NCI-H1694 treated with DMSO at 0.1 percent for 48 hours (cell line): ENCODE data around the gene SCAF8.

Experiments used
- DNase-seq: peaks from one replicate; lab custom pipeline; 2025; lab: John Stamatoyannopoulos, UW

The SCAF8 gene

DNA sequence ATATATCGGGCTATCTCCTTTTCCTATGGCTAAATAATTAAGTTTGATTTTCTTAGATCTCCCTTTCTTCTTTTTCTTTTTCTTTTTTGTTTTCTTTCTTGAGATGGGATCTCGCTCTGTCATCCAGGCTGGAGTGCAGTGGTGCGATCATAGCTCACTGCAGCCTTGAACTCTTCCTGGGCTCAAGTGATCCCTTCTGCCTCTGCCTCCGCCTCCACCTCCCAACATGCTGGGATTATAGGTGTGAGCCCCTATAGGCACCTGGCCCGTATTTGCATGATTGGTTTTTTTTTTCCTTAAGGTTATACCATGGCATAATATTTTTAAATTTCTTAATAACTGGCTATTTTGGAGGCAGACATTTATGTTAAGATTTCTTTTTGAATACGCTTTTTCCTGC, 106.3 kb downstream of the SCAF8 start:
- no peak for DNase-seq

DNA sequence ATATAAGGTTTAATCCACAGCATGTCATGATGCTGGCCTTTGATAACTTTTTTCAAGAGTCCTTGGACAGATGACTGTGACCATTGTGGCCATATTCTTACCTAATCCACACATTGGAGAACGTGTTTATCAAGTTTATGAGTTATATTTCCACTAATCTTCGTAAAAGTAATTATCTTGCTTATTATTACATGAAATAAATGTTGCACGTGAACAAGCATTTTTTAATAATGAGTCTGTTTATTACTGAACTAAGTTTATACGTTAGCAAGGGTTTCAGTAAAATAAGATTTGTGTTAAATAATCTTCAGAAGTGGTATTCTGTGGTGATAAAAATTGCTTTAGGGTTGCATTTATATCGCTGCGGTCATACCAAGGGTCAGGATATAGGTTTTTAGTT, 107.1 kb downstream of the SCAF8 start:
- no peak for DNase-seq

DNA sequence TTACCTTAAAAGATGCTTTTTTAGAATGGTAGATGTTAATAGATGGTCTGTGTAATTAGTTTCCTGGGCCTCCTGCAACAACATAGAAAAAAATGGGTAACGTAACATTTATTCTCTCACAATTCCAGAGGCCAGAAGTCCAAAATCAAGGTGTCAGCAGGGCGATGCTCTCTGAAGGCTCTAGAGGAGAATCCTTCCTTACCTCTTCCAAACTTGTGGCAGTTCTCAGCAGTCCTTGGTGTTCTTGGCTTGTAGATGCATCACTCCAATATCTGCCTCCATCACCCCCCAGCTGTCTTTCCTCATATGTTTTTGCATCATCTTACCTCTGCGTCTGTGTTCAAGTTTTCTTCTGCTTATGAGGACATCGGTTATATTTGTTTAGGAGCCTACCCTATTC, 107.9 kb downstream of the SCAF8 start:
- DNase-seq, result no peak

- peak; percentile 86 for DNase-seq
Observed at GRCh38 chr6:154842833-154843232, 109.6 kb downstream of the SCAF8 start.

DNA sequence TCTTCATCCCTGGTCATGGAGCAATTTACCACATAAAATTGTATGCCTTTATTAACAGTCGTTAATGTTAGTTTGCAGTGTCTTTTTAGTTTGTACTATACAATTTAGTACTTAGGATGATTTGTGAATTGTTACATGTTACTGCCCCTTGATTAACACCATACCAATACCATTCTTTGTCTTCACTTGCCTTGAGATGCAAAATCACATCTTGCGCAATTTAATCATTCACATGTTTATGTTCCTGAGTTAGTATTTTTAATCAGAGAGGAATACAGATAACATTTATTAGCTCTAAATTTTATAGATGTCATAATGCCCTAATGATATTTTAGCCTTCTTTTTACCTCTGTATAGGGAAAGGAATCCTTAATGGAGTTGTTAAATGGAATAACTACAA, 114.1 kb downstream of the SCAF8 start:
- DNase-seq, result no peak

DNA sequence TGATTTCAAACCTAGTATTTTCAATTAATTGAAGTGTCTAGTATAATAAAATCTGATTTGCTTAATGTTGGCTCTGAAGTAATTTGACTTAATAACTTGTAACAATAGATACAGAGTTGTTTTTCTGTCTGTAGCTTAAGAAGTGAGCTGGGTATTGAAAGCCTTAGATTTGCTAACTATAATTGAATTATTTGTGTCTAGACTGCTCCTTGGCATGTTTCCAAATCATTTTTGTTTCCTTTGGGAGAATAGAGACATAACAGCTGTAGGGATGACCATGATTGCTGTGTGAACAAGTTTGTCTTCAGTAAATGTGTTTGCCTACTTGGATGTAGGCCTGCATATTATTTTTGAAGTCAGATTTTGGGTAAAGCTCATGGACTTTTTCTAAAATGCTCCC, 115.4 kb downstream of the SCAF8 start:
- DNase-seq, result peak; percentile 7

GRCh38 chr6:154849475-154849874, 116.3 kb downstream of the SCAF8 start:
- DNase-seq, result no peak

DNA sequence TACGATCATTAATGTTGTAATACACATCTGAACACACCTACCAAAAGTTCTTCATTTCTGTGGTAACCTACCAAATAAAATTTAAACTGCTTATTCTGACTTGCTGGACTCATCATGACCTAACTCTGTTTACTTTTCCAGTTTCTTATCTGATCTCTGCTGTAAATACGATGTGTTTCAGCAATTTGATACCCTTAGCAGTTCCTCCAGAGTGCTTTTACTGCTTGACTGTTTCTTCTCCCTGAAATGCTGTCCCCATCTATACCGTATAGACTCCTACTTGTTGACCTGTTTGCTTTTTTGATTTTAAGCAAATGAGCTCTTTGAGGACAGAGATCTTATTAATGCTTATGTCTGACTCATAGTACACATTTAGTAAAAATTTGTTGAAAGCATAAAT, 119.5 kb downstream of the SCAF8 start:
- no peak for DNase-seq

DNA sequence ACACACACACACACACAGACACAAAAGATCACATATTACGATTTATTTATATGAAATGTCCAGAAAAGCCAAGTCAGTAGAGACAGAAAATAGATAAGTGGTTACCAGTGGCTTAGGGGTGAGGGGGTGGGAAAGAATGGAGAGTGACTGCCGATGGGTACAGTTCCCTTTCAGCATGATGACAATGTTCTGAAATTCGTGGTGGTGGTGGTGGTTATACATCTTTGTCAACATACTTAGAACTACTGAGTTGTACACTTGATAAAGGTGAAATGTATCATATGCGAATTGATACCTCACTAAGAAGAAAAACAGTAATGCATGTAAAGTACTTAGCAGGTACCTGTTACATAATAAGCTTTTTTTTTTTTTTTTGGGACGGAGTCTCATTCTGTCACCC, 124.3 kb downstream of the SCAF8 start:
- no peak for DNase-seq

GRCh38 chr6:154861825-154862224, 128.6 kb downstream of the SCAF8 start:
- DNase-seq, result no peak

- DNase-seq, result no peak
Observed at GRCh38 chr6:154862536-154862935, 129.3 kb downstream of the SCAF8 start.

DNA sequence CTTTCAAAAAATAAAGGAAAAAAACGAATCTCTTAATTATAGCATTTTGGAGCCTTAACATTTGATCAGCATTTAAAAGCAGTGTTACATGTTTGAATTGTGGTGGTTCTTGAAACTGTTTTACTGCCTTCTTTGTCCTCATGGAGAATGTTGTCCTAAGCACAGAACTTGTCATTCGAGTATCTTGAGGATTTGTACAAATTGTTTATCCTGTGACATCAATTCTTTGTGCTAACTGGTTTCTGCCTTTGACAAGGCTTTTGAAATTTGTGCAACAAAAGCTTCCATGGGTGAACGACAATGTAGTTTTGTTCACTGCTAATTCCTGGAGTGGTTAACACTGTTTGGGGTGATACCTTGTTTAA, 130.8 kb downstream of the SCAF8 start:
- DNase-seq, result no peak

DNA sequence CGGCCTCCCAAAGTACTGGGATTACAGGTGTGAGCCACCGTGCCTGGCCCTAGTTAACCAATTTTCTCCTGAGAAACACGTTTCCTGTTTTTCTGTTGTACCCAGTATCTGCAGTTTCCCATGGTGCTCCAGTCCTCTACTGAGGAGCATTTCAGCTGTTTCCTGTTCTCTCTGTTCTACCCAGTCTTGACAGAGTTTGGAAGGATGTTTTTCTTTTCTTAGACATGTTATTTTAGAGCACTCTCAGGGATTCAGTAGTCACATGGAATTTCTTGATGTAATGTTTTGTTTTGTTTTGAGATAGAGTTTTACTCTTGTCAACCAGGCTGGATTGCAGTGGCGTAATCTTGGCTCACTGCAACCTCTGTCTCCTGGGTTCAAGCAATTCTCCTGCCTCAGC, 132.1 kb downstream of the SCAF8 start:
- no peak for DNase-seq

DNA sequence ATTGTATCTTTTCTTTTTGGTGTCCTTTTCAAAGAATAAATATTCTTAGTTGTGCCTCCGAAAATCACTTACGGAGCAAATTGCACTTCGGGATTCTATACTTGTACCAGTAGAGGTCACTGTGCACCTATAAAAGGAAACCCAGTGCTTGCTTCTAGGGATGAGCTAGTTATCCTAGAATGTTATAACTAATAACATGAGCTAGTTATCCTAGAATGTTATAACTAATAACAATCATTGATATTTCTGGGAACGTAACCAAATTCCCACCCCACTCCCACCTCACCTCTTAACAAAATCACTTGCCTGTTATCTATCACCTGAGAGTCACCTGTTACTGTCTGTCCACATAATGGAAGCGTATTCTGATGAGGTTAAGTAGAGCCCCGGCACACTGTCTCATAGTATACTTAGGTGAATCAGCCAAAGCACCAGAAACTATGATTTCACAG, 135.0 kb downstream of the SCAF8 start:
- DNase-seq, result peak; percentile 75

- DNase-seq, result no peak
Observed at GRCh38 chr6:154872542-154873114, 139.4 kb downstream of the SCAF8 start.

DNA sequence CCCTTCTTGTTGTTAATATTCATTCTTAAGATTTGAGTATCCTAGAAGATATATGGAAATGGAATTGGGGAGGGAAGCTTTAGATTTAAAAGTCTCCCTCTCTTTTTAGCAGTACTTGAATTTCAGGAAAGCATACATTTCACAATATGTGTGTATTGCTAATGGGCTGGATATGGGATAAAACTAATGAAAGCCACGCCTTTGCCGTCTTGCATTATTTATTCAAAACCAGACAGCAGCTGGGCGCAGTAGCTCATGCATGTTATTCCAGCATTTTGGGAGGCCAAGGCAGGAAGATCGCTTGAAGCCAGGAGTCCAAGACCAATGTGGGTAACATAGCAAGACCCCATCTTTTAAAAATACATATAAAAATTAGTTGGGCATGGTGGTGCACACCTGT, 140.3 kb downstream of the SCAF8 start:
- DNase-seq, result no peak

DNA sequence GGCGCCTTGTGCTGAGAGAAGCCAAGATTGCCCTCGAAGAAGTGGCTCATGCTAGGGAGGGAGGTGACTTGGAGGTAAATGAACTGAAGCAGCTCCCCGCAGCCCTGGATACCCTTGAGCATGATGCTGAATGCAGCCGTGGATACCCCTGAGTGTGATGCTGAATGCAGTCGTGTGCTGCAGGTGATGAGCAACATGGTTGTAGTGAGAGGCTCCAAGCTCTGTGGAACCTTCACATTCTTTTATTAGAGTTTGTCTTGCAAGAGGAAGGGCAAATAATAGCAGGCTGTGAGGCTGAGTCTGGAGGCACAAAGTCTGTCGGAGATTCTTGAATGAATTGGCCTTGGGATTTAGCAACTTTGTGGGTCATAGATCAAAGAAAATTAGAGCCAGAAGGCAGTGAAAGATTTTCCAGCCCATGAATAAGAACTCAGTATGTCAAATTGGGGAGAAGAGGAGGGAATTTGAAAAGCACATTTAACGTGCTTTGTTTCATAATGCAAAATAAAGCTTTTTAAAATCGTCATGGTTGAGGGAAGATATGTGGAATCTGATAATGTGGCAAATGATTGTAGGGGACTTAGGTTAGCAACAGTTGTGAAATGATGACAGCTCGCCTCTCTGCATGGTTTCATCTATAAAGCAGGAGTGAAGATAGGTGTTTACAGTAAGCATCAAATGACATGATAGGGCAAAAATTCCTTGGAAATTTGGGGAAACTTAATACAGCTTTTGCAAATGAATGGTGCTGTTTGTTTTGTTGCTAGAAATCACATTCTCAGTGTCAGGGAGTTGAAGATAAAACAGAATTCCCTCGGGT, 141.8 kb downstream of the SCAF8 start:
- no peak for DNase-seq

DNA sequence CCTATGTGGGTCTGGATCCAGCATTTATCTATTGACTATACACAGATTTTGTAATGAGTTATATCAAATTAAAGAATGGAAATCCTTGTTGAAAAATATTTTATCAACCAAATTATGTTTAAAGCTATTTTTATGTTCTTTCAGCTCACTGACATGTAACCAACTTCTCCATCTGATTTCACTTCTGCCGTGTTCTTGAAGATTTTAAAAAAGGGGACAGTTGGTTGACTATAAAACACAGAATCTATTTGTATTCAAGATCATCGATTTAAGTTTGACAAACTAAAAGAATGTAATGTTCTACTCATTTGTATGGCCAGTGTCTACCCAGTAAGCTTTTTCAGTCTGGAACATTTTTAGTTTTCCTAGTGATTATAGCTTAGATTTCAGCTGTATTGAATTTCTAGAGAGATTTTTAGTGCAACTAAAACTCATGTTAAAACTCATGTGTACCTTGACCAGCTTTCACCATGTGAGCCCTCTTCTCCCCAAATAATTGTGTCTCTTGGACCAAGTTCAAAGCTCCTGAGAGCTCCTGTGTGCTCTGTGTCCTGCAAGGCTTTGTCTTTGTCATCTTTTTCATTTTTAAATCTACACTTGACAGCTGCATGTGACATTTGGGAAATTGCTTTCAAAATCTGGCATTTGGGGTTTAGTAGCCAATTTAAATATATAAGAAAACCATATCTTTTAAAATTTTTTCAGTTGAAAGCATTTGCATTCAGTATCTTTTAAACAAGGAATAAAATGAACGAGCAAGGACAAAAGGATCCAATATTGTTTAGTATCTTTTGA, 143.5 kb downstream of the SCAF8 start:
- no peak for DNase-seq

DNA sequence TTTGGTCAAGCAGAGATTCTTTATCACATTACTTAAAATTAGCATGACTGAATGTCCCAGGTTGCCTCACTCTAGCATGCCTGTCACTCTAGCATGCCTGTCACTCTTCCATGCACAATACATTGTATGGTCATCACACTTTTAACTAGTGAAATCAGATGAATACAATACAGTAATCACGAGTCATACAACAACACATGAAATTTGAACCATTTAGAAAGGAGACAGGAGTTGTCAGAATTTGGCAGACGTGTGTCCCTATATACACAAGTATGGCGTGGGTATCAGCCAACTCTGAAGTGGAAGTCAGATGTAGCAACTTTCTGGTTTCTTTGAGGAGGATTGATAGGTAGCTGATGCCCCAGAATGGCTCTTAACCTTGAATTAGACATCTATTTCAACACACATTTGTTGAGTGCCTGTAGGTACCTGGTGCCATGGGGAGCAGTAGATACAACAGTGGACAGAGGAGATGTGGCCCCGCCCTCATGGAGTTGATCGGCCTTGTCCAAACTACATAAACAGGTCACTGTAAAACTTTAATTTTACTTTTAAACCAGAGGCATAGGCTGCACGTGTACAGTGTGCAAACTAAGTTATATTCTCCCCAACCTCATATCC, 145.8 kb downstream of the SCAF8 start:
- no peak for DNase-seq

DNA sequence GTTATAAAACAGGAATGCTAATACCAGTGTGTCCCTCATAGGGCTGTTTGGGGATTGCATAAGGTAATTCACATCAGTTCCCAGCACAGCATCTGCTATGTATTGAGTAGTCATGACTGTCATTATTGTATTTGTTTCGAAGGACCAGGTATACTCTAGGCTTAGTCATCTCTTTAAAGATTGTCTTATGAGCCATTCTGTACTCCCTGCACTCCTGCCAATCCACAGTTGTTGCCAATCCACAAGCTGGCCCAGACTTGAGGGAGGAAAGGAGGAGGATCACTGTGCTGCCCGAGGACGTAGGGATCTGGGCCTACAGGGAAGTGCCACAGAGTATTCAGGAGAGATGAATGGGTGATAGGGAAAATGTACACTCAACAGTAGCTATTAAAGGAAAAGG, 148.9 kb downstream of the SCAF8 start:
- no peak for DNase-seq
